AG10803 (cell line): Measurements from ENCODE around the gene ADRB2.

Experiments
- DNase-seq: peaks from one replicate; pipeline ENCODE4 v3.0.0; 2010; ENCODE audit warnings: low read depth
- H3K4me3 ChIP-seq: 2 replicates; pipeline ENCODE4 v1.5.1; 2011; ENCODE audit warnings: mild to moderate bottlenecking, low read length, control low read depth
- CTCF ChIP-seq: conservative IDR thresholded peaks from 2 replicates; pipeline ENCODE4 v1.5.1; 2011; ENCODE audit warnings: mild to moderate bottlenecking, low read length, control low read depth, inconsistent platforms

Gene ADRB2

GRCh38 chr5:148837383-148837782 lies 11.0 kb downstream of the ADRB2 start:
- no peak overlapping the region for H3K4me3 ChIP-seq
- no peak for DNase-seq
- TF ChIP-seq CTCF, result no peak

- no peak overlapping the region for H3K4me3 ChIP-seq
- DNase-seq, result no peak
- TF ChIP-seq CTCF, result no peak
These were observed 11.9 kb downstream of the ADRB2 start for GRCh38 chr5:148838357-148838756.

GRCh38 chr5:148839960-148840359 lies 13.5 kb downstream of the ADRB2 start:
- no peak overlapping the region for H3K4me3 ChIP-seq
- no peak for TF ChIP-seq CTCF
- DNase-seq, result no peak

- no peak for TF ChIP-seq CTCF
- no peak for DNase-seq
- H3K4me3 ChIP-seq, result no peak overlapping the region
These were observed 14.1 kb downstream of the ADRB2 start for GRCh38 chr5:148840531-148840930.

- no peak for DNase-seq
- no peak for TF ChIP-seq CTCF
- no peak overlapping the region for H3K4me3 ChIP-seq
These were observed 15.1 kb downstream of the ADRB2 start for GRCh38 chr5:148841519-148841918.

GRCh38 chr5:148842161-148842560 lies 15.8 kb downstream of the ADRB2 start:
- H3K4me3 ChIP-seq, result no peak overlapping the region
- DNase-seq, result no peak
- TF ChIP-seq CTCF, result no peak

GRCh38 chr5:148843510-148844318 lies 17.3 kb downstream of the ADRB2 start:
- H3K4me3 ChIP-seq, result no peak overlapping the region
- TF ChIP-seq CTCF, result no peak
- peak; percentile 29 for DNase-seq
